ENCODE results near the gene MUS81.
A peak's percentile ranks its signal among the peaks of the same experiment; 100 is the strongest.
"Not testable (repeated sequence)": the region's sequence is repeated elsewhere in the genome, so short reads cannot be mapped to it uniquely, and the experiment has no call there.

Gene MUS81

GRCh38 chr11:65826984-65827735 lies 33.1 kb upstream of the MUS81 start:
- DNase-seq (ENCODE audit: low read depth), result no peak
- no peak overlapping the region for H3K4me3 ChIP-seq (ENCODE audit: low read depth, low read length)
- TF ChIP-seq MYC (IDR thresholded peaks at IDR 0.05; ENCODE audit: low read depth, low read length) (no peak), MAX (IDR thresholded peaks at IDR 0.05; ENCODE audit: low read depth, low read length) (no peak)

GRCh38 chr11:65829459-65829858 lies 30.8 kb upstream of the MUS81 start:
- no peak for DNase-seq (ENCODE audit: low read depth)
- no peak overlapping the region for H3K4me3 ChIP-seq (ENCODE audit: low read depth, low read length)
- no peak for TF ChIP-seq MAX (IDR thresholded peaks at IDR 0.05; ENCODE audit: low read depth, low read length)
- no peak for TF ChIP-seq CTCF (IDR thresholded peaks at IDR 0.05; ENCODE audit: low read depth, low read length)
- no peak for TF ChIP-seq POLR2A (IDR thresholded peaks at IDR 0.05; ENCODE audit: extremely low read depth, insufficient read length)
- no peak for TF ChIP-seq MYC (IDR thresholded peaks at IDR 0.05; ENCODE audit: low read depth, low read length)

GRCh38 chr11:65832231-65832630 lies 28.0 kb upstream of the MUS81 start:
- H3K4me3 ChIP-seq (ENCODE audit: low read depth, low read length); DNase-seq (ENCODE audit: low read depth): not testable (repeated sequence)

GRCh38 chr11:65833297-65834030 lies 26.8 kb upstream of the MUS81 start, which contains the start of gene SNX32:
TSS of gene SNX32 (plus strand) at chr11:65833963. CDS start at chr11:65834066, 103 bp downstream.
- TF ChIP-seq POLR2A (IDR thresholded peaks at IDR 0.05; ENCODE audit: extremely low read depth, insufficient read length) (no peak), CTCF (IDR thresholded peaks at IDR 0.05; ENCODE audit: low read depth, low read length) (no peak), MYC (IDR thresholded peaks at IDR 0.05; ENCODE audit: low read depth, low read length) (no peak), MAX (IDR thresholded peaks at IDR 0.05; ENCODE audit: low read depth, low read length) (no peak)
- peak; percentile 90 for DNase-seq (ENCODE audit: low read depth)
- H3K4me3 ChIP-seq (ENCODE audit: low read depth, low read length), result peak within 1 kb of the TSS; percentile 67

- TF ChIP-seq MAX (IDR thresholded peaks at IDR 0.05; ENCODE audit: low read depth, low read length), result no peak
- TF ChIP-seq POLR2A (IDR thresholded peaks at IDR 0.05; ENCODE audit: extremely low read depth, insufficient read length), result no peak
- TF ChIP-seq CTCF (IDR thresholded peaks at IDR 0.05; ENCODE audit: low read depth, low read length), result no peak
- TF ChIP-seq MYC (IDR thresholded peaks at IDR 0.05; ENCODE audit: low read depth, low read length), result no peak
- peak overlapping the region; percentile 67 for H3K4me3 ChIP-seq (ENCODE audit: low read depth, low read length)
- no peak for DNase-seq (ENCODE audit: low read depth)
Measured at GRCh38 chr11:65834202-65834601, 26.0 kb upstream of the MUS81 start.

- TF ChIP-seq MYC (IDR thresholded peaks at IDR 0.05; ENCODE audit: low read depth, low read length), result no peak
- TF ChIP-seq CTCF (IDR thresholded peaks at IDR 0.05; ENCODE audit: low read depth, low read length), result no peak
- TF ChIP-seq MAX (IDR thresholded peaks at IDR 0.05; ENCODE audit: low read depth, low read length), result no peak
- no peak for TF ChIP-seq POLR2A (IDR thresholded peaks at IDR 0.05; ENCODE audit: extremely low read depth, insufficient read length)
- H3K4me3 ChIP-seq (ENCODE audit: low read depth, low read length), result no peak overlapping the region
- no peak for DNase-seq (ENCODE audit: low read depth)
Measured at GRCh38 chr11:65842144-65842543, 18.1 kb upstream of the MUS81 start.

Measured in NB4 (cell line).